GM23338 (cell line): ENCODE data around the gene CYBA.

Source experiments
- CREB1 ChIP-seq: fragments of 250-450 bp; sonication (Bioruptor Pico); IDR thresholded peaks from 2 replicates; pipeline ENCODE4 v1.5.0; 2020; ENCODE audit warnings: low read depth, mild to moderate bottlenecking, moderate library complexity
- CTCF ChIP-seq, 2 experiments: fragments of 200-600 bp in 1 of 2; sonication (generic) in 1 of 2; conservative IDR thresholded peaks; 2 replicates each; pipeline versions ENCODE4 v1.5.1 to v1.6.1; 2016 to 2017; ENCODE audit warnings: antibody characterized with exemption in 2 of 2, low read depth in 2 of 2, mild to moderate bottlenecking in 2 of 2, moderate library complexity in 1 of 2
- EZH2 ChIP-seq: fragments of 200-600 bp; sonication (generic); IDR thresholded peaks from one replicate; pipeline ENCODE4 v1.8.0; 2017; ENCODE audit warnings: antibody characterized with exemption, mild to moderate bottlenecking, low read depth; ENCODE audit not compliant: unreplicated experiment
- EZH2phosphoT487 ChIP-seq: fragments of 200-600 bp; sonication (generic); IDR thresholded peaks from one replicate; pipeline ENCODE4 v1.8.1; 2018; ENCODE audit warnings: antibody characterized with exemption; ENCODE audit not compliant: unreplicated experiment
- POLR2AphosphoS5 ChIP-seq: IDR thresholded peaks from 2 replicates; pipeline ENCODE4 v1.6.1; 2016; ENCODE audit warnings: antibody characterized with exemption, low read depth
- ZNF114 ChIP-seq: fragments of 250-450 bp; sonication (Bioruptor Pico); IDR thresholded peaks from 2 replicates; pipeline ENCODE4 v1.5.0; 2020; ENCODE audit warnings: mild to moderate bottlenecking, moderate library complexity
- ZNF331 ChIP-seq: fragments of 250-450 bp; sonication (Bioruptor Pico); IDR thresholded peaks from 2 replicates; pipeline ENCODE4 v1.5.0; 2020; ENCODE audit warnings: low read depth, mild to moderate bottlenecking, moderate library complexity
- TF ChIP-seq, protein P1 (sequence below): IDR thresholded peaks from one replicate; pipeline ENCODE4 v1.6.1; 2018; ENCODE audit warnings: antibody characterized with exemption; ENCODE audit not compliant: unreplicated experiment

GRCh38 chr16:88685156-88686061 lies 34.6 kb upstream of the CYBA start:
- TF ChIP-seq CTCF (conservative IDR thresholded peaks at IDR 0.05; ENCODE audit: low read depth in 2 of 2) (peak; percentile 53 to 67), POLR2AphosphoS5 (no peak), EZH2 (no peak), ZNF331 (no peak), CREB1 (no peak), EZH2phosphoT487 (no peak), ZNF114 (CRISPR knock-in tag) (no peak)
- TF ChIP-seq, protein P1, sequence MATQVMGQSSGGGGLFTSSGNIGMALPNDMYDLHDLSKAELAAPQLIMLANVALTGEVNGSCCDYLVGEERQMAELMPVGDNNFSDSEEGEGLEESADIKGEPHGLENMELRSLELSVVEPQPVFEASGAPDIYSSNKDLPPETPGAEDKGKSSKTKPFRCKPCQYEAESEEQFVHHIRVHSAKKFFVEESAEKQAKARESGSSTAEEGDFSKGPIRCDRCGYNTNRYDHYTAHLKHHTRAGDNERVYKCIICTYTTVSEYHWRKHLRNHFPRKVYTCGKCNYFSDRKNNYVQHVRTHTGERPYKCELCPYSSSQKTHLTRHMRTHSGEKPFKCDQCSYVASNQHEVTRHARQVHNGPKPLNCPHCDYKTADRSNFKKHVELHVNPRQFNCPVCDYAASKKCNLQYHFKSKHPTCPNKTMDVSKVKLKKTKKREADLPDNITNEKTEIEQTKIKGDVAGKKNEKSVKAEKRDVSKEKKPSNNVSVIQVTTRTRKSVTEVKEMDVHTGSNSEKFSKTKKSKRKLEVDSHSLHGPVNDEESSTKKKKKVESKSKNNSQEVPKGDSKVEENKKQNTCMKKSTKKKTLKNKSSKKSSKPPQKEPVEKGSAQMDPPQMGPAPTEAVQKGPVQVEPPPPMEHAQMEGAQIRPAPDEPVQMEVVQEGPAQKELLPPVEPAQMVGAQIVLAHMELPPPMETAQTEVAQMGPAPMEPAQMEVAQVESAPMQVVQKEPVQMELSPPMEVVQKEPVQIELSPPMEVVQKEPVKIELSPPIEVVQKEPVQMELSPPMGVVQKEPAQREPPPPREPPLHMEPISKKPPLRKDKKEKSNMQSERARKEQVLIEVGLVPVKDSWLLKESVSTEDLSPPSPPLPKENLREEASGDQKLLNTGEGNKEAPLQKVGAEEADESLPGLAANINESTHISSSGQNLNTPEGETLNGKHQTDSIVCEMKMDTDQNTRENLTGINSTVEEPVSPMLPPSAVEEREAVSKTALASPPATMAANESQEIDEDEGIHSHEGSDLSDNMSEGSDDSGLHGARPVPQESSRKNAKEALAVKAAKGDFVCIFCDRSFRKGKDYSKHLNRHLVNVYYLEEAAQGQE: no peak
